GM20000 (cell line): Measurements from ENCODE around the gene EMID1.

Experiments used
- DNase-seq: peaks from one replicate; pipeline ENCODE4 v3.0.0; 2012; ENCODE audit warnings: low spot score
- TF ChIP-seq, protein P1 (sequence below): IDR thresholded peaks from 2 replicates; pipeline ENCODE4 v1.5.1; 2012; ENCODE audit warnings: mild to moderate bottlenecking, control low read depth; ENCODE audit errors: extremely low read depth, missing control alignments

The EMID1 gene

DNA sequence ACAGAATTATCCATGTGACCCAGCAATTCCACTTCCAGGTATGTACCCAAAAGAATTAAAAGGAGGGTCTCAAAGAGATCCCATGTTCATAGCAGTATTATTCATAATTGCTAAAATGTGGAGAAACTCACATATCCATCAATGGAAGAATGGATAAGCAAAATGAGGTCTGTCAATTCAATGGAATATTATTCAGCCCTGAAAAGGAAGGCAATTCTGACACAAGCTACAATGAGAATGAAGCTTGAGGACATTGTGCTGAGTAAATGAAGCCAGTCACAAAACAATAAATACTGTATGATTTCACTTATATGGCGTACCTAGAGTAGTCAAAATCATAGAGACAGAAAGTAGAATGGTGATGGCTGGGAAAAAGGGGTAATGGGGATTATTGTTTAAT lies 19.4 kb upstream of the EMID1 start:
- no peak for DNase-seq
- TF ChIP-seq, protein P1, sequence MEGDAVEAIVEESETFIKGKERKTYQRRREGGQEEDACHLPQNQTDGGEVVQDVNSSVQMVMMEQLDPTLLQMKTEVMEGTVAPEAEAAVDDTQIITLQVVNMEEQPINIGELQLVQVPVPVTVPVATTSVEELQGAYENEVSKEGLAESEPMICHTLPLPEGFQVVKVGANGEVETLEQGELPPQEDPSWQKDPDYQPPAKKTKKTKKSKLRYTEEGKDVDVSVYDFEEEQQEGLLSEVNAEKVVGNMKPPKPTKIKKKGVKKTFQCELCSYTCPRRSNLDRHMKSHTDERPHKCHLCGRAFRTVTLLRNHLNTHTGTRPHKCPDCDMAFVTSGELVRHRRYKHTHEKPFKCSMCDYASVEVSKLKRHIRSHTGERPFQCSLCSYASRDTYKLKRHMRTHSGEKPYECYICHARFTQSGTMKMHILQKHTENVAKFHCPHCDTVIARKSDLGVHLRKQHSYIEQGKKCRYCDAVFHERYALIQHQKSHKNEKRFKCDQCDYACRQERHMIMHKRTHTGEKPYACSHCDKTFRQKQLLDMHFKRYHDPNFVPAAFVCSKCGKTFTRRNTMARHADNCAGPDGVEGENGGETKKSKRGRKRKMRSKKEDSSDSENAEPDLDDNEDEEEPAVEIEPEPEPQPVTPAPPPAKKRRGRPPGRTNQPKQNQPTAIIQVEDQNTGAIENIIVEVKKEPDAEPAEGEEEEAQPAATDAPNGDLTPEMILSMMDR, result no peak

DNA sequence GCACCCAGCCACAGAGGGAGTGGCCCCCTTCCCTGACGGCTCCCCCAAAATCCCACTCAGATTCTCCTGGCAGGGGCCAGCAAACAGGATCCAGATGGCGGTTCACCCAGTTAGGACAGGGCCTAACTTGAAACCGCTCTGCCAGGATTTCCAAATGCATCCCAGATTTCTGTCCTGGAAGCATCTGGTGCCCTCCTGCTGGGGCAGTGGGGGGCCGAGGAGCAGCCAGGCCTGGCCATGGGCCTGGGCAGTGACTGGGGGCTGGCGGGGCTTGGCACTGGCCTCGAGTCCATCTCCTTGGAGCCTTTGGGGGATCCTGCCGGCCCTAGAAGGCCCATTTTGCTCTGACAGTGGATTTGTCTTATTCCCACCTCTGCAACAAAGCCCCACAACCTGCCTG lies 17.9 kb upstream of the EMID1 start:
- TF ChIP-seq, protein P1, result no peak

DNA sequence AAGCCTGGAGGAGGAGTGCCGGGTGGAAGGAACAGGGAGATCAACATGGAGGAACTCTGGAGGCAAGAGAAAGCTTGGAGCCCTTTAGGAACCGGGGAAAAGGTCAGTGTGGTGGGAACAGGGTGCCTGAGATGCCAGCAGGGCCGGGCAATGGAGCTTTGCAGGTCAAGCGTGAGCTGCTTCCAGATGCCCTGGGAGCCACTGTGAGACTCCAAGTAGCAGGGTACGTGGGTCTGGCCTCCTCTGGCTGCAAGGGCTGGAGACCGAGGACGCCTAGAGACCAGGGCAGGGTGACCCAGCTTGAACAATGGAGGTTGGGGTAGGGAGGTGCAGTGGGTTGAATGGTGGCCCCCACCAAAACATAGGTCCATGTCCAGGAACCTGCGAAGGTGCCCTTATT lies 15.6 kb upstream of the EMID1 start:
- TF ChIP-seq, protein P1, result no peak
- DNase-seq, result no peak

More for the DNA sequence above, 17.9 kb upstream of the EMID1 start:
- DNase-seq, result no peak

DNA sequence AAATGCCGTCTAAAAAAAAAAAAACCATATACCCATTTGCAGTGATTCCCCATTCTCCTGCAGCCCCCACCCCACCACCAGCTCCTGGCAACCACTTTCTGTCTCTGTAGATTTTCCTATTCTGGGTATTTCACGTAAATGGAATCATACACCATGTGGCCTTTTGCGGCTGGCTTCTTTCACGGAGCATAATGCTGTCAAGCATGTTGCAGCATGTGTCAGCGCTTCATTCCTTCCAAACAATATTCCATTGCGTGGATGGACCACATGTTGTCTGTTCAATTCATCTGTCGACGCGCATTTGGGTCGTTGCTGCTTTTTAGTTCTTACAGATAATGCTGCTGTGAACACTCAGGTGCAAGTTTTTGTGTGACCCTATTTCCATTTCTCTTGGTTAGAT lies 14.8 kb upstream of the EMID1 start:
- DNase-seq, result no peak

DNA sequence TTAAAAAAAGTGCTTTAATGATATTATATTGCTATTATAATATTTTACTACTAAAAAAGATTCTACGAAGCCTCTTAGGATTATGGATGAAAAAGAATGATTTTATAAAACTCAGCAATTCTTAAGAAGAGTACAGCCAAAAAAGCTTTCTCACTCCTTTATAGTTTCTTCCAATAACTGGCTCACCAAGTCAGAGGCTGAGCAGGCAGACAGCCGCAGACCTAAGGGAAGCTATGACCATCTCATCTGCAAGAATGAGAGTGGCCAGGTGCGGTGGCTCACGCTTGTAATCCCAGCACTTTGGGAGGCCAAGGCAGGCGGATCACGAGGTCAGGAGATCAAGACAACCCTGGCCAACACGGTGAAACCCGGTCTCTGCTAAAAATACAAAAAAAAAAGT lies 12.7 kb upstream of the EMID1 start:
- no peak for DNase-seq
- TF ChIP-seq, protein P1, result no peak

More for the DNA sequence above, 14.8 kb upstream of the EMID1 start:
- TF ChIP-seq, protein P1, result no peak

DNA sequence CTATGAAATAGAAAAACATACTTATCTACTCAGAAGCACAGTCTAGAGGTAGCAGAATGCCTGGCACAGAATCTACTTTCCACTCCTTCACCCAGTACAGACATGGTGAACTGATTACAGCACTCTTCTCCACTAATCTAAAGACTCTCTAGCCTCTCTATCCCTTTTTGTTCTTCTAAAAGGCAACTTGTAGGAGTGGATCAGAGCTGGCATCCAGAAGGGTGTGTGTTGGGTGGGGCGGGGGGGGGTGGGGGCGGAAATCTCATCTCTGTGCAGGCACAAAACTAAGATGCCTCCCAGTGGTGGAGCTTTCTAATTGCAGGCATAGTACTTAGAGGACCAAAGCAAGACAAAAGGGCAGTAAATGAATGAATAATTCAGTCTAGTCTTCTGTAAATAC lies 11.5 kb upstream of the EMID1 start:
- TF ChIP-seq, protein P1, result no peak
- DNase-seq, result no peak

DNA sequence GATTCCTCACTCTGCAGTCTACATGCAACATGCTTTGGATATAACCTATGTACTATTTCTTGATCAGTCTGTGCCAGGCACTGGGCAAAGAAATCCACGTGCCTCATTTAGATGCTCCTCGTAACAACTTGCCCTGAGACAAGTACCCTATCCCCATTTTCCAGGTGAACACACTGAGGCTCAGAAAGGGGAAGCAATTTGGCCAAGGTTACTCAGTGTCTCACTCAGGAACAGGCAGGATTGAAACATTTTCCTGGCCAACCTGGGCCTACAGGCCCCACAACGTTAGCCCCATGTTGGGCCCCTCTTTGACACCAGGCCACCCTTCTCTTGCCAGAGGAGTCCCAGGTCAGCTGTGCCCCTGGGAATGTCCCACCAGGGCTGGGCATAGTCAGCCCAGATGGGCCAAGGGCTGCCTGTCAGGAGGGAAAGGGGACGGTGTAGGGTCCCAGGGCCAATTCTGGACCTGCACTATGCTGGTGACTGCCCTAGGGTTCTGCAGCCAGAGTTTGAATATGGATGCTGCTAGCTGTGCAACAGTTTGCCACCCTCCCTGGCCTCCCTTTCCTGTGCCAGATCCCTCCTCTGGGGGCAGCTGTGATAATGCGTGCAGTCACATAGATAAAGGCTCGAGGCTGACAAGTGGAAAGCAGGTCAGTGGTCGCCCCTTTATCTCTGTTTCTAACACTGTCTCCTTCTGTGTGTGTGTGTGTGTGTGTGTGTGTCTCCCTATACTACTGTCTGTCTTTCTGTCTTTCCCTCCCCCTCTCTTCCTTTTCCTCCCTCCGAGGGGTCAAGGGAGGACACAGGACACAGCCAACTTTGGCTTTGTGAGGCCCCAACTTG lies 10.4 kb upstream of the EMID1 start:
- no peak for DNase-seq
- TF ChIP-seq, protein P1, result no peak
